Liver (tissue), 9 donors: ENCODE measurements around the gene RAMP2. TPM values are rescaled to one million over a fixed set of nuclear protein-coding genes. Genes with fewer than 3 reads are reported as not detected.

Experiments used
- DNase-seq: peaks from one replicate; pipeline ENCODE4 v3.0.0-alpha.2; 2017; ENCODE audit warnings: low spot score
- H3K27ac ChIP-seq, 2 donors: one replicate each; pipeline ENCODE4 v1.7.0; 2013; ENCODE audit warnings: inconsistent platforms in 2 of 2, low read length in 2 of 2, control low read depth in 1 of 2, low read depth in 1 of 2, mild to moderate bottlenecking in 1 of 2
- H3K27me3 ChIP-seq, 4 donors: one replicate each; pipeline versions ENCODE4 v1.6.1 to v1.7.0; 2013; ENCODE audit warnings: low read length in 3 of 4, inconsistent platforms in 1 of 4, mild to moderate bottlenecking in 1 of 4, moderate library complexity in 1 of 4; ENCODE audit not compliant: control insufficient read depth in 4 of 4, insufficient read depth in 4 of 4
- H3K36me3 ChIP-seq, 4 donors: one replicate each; pipeline versions ENCODE4 v1.6.1 to v1.7.0; 2013; ENCODE audit warnings: low read length in 3 of 4, mild to moderate bottlenecking in 3 of 4, low read depth in 1 of 4, moderate library complexity in 1 of 4; ENCODE audit not compliant: control insufficient read depth in 4 of 4, insufficient read depth in 3 of 4
- H3K4me1 ChIP-seq, 4 donors: one replicate each; pipeline versions ENCODE4 v1.6.1 to v1.7.0; 2013; ENCODE audit warnings: low read length in 3 of 4, mild to moderate bottlenecking in 3 of 4, moderate library complexity in 1 of 4; ENCODE audit not compliant: control insufficient read depth in 4 of 4, insufficient read depth in 4 of 4
- H3K4me3 ChIP-seq, 3 donors: one replicate each; pipeline versions ENCODE4 v1.6.1 to v1.7.0; 2013; ENCODE audit warnings: low read length in 3 of 3, control low read depth in 1 of 3, low read depth in 1 of 3, mild to moderate bottlenecking in 1 of 3
- H3K9ac ChIP-seq, 2 donors: one replicate each; pipeline ENCODE4 v1.7.0; 2013; ENCODE audit warnings: low read length in 2 of 2, mild to moderate bottlenecking in 2 of 2, moderate library complexity in 2 of 2, control low read depth in 1 of 2, low read depth in 1 of 2
- H3K9me3 ChIP-seq, 4 donors: one replicate each; pipeline versions ENCODE4 v1.6.1 to v1.7.0; 2013; ENCODE audit warnings: low read length in 3 of 4; ENCODE audit not compliant: control insufficient read depth in 4 of 4
- ATF3 ChIP-seq: IDR thresholded peaks from 2 replicates; pipeline ENCODE4 v1.6.1; 2016; ENCODE audit warnings: antibody characterized with exemption
- CTCF ChIP-seq: fragments of 150-350 bp; IDR thresholded peaks from 2 replicates; pipeline ENCODE4 v1.5.1; 2017; ENCODE audit warnings: improper control_type of control experiment, low read depth, low read length; ENCODE audit not compliant: missing input control
- EGR1 ChIP-seq, 2 donors: IDR thresholded peaks; 2 replicates each; pipeline ENCODE4 v1.6.1; 2016 to 2018; ENCODE audit warnings: antibody characterized with exemption in 2 of 2, low read depth in 2 of 2
- FOXA1 ChIP-seq: IDR thresholded peaks from 2 replicates; pipeline ENCODE4 v1.6.1; 2016; ENCODE audit warnings: antibody characterized with exemption
- FOXA2 ChIP-seq: IDR thresholded peaks from 2 replicates; pipeline ENCODE4 v1.6.1; 2016; ENCODE audit warnings: antibody characterized with exemption
- GABPA ChIP-seq, 2 donors: IDR thresholded peaks in 1 of 2; conservative IDR thresholded peaks in 1 of 2; 2 replicates each; pipeline ENCODE4 v1.6.1; 2016; ENCODE audit warnings: antibody characterized with exemption in 2 of 2, mild to moderate bottlenecking in 1 of 2, moderate library complexity in 1 of 2
- HNF4A ChIP-seq, 2 donors: conservative IDR thresholded peaks; 2 replicates each; pipeline ENCODE4 v1.6.1; 2016; ENCODE audit warnings: antibody characterized with exemption in 2 of 2, mild to moderate bottlenecking in 2 of 2
- JUND ChIP-seq, 2 donors: IDR thresholded peaks; 2 replicates each; pipeline ENCODE4 v1.6.1; 2016; ENCODE audit warnings: antibody characterized with exemption in 2 of 2
- MAX ChIP-seq: IDR thresholded peaks from 2 replicates; pipeline ENCODE4 v1.6.1; 2016; ENCODE audit warnings: antibody characterized with exemption
- NR2F2 ChIP-seq: IDR thresholded peaks from 2 replicates; pipeline ENCODE4 v1.6.1; 2016; ENCODE audit warnings: antibody characterized with exemption
- RAD21 ChIP-seq, 2 donors: IDR thresholded peaks; 2 replicates each; pipeline ENCODE4 v1.6.1; 2016; ENCODE audit warnings: antibody characterized with exemption in 2 of 2, mild to moderate bottlenecking in 2 of 2
- REST ChIP-seq: IDR thresholded peaks from 2 replicates; pipeline ENCODE4 v1.6.1; 2016; ENCODE audit warnings: antibody characterized with exemption, mild to moderate bottlenecking
- RXRA ChIP-seq, 2 donors: IDR thresholded peaks; 2 replicates each; pipeline ENCODE4 v1.6.1; 2017 to 2018; ENCODE audit warnings: antibody characterized with exemption in 2 of 2, mild to moderate bottlenecking in 1 of 2
- SP1 ChIP-seq: IDR thresholded peaks from 2 replicates; pipeline ENCODE4 v1.6.1; 2018; ENCODE audit warnings: antibody characterized with exemption, mild to moderate bottlenecking
- TAF1 ChIP-seq: conservative IDR thresholded peaks from 2 replicates; pipeline ENCODE4 v1.6.1; 2016; ENCODE audit warnings: antibody characterized with exemption, mild to moderate bottlenecking
- YY1 ChIP-seq: IDR thresholded peaks from 2 replicates; pipeline ENCODE4 v1.6.1; 2016; ENCODE audit warnings: antibody characterized with exemption, mild to moderate bottlenecking
- ZBTB33 ChIP-seq: IDR thresholded peaks from 2 replicates; pipeline ENCODE4 v1.6.1; 2016; ENCODE audit warnings: antibody characterized with exemption
- WGBS: extraction: QIAGEN DNeasy Blood & Tissue Kit; methylation state at CpG from one replicate; pipeline ENCODE4 v1.1.7; 2013; 5-methylcytosine and 5-hydroxymethylcytosine counted together
- polyA plus RNA-seq, 2 donors: library from polyadenylated mRNA; stranded (reverse) in 1 of 2; unstranded in 1 of 2; fragments of 200-250 nt in 1 of 2; fragments of >200 nt in 1 of 2; fragmentation: Nextera tagmentation in 1 of 2; extraction: Ambion mirVana in 1 of 2; gene quantifications; one replicate each; pipeline versions ENCODE4 v1.2.1 to v1.2.3, GENCODE V29; 2013 to 2015
- total RNA-seq, 2 donors: library from RNA; depleted of rRNA; stranded (reverse); fragments of >200 nt; gene quantifications; one replicate each; pipeline ENCODE4 v1.2.3, GENCODE V29; 2014
- donor health status: healthy.
- donor health status: healthy.
- donor health status: healthy.
- donor health status: healthy.
- donor health status: healthy.

Gene RAMP2
- total and polyA plus RNA-seq, 4 donors = 0.92 to 17.2 (median 5.1) TPM

- no peak overlapping the region for H3K9ac ChIP-seq
- no peak for DNase-seq
Observed at GRCh38 chr17:42723636-42724035, 37.4 kb upstream of the RAMP2 start.

GRCh38 chr17:42725143-42725542 is 35.9 kb upstream of the RAMP2 start:
- no peaks in the 10 kb centered on the region for H3K4me1 ChIP-seq
- H3K4me3 ChIP-seq = no peak overlapping the region
- H3K9ac ChIP-seq = no peak overlapping the region
- no peaks in the 10 kb centered on the region for H3K27me3 ChIP-seq
- WGBS = 98% methylated on average over 6 of the region's 6 CpGs
- H3K9me3 ChIP-seq = no peaks in the 10 kb centered on the region
- DNase-seq = no peak
- no peak overlapping the region for H3K27ac ChIP-seq
- peaks cover 0 to 55% (median 27%) of the 10 kb centered on the region in 4 donors for H3K36me3 ChIP-seq
- TF ChIP-seq TAF1 (no peak), SP1 (no peak), GABPA (IDR thresholded peaks at IDR 0.05 in 1 of 2, conservative IDR thresholded peaks at IDR 0.05 in 1 of 2) (no peak), CTCF (no peak)

More at GRCh38 chr17:42723636-42724035, 37.4 kb upstream of the RAMP2 start:
- H3K4me1 ChIP-seq = no peaks in the 10 kb centered on the region
- TF ChIP-seq NR2F2 (no peak), RXRA (IDR thresholded peaks at IDR 0.05) (no peak), YY1 (no peak), CTCF (no peak), FOXA1 (no peak)
- no peaks in the 10 kb centered on the region for H3K9me3 ChIP-seq
- WGBS = 86% methylated on average over 3 of the region's 3 CpGs
- H3K27me3 ChIP-seq = no peaks in the 10 kb centered on the region
- H3K27ac ChIP-seq = no peak overlapping the region
- H3K36me3 ChIP-seq = peaks cover 0 to 57% (median 33%) of the 10 kb centered on the region in 4 donors
- H3K4me3 ChIP-seq = no peak overlapping the region

- Histone ChIP-seq H3K9ac (no peak overlapping the region), H3K4me1 (peaks cover 3 to 20% (median 18%) of the 10 kb centered on the region in 4 donors), H3K4me3 (no peak overlapping the region), H3K9me3 (no peaks in the 10 kb centered on the region), H3K27ac (no peak overlapping the region), H3K27me3 (no peaks in the 10 kb centered on the region), H3K36me3 (no peaks in the 10 kb centered on the region)
- DNase-seq = no peak
- whole genome bisulfite sequencing = 86% methylated on average over 1 of the region's 1 CpG
- TF ChIP-seq RAD21 (IDR thresholded peaks at IDR 0.05) (no peak), ZBTB33 (no peak), EGR1 (IDR thresholded peaks at IDR 0.05; ENCODE audit: low read depth in 2 of 2) (no peak), FOXA1 (no peak), YY1 (no peak), REST (no peak), NR2F2 (no peak), RXRA (IDR thresholded peaks at IDR 0.05) (no peak), SP1 (no peak), MAX (no peak), FOXA2 (no peak), ATF3 (no peak), JUND (IDR thresholded peaks at IDR 0.05) (no peak), HNF4A (conservative IDR thresholded peaks at IDR 0.05) (no peak), GABPA (IDR thresholded peaks at IDR 0.05 in 1 of 2, conservative IDR thresholded peaks at IDR 0.05 in 1 of 2) (no peak)
Observed at GRCh38 chr17:42740699-42741098, 20.3 kb upstream of the RAMP2 start.
